Breast epithelium (tissue), 4 donors: ENCODE measurements around the gene ERCC5. TPM values are rescaled to one million over a fixed set of nuclear protein-coding genes. Genes with fewer than 3 reads are reported as not detected.

Experiments
- DNase-seq, 2 donors: peaks; one replicate each; pipeline ENCODE4 v3.0.0-alpha.2; 2019; ENCODE audit warnings: low spot score in 2 of 2
- H3K27ac ChIP-seq, 2 donors: fragments of 200-600 bp; sonication (generic) in 1 of 2; one replicate each; pipeline ENCODE4 v1.5.1; 2016 to 2019; ENCODE audit warnings: mild to moderate bottlenecking in 1 of 2
- H3K27me3 ChIP-seq, 2 donors: fragments of 200-600 bp; sonication (generic) in 1 of 2; one replicate each; pipeline versions ENCODE4 v1.5.1 to v1.6.0; 2017 to 2019; ENCODE audit warnings: control low read depth in 1 of 2, mild to moderate bottlenecking in 1 of 2
- H3K36me3 ChIP-seq: fragments of 200-600 bp; one replicate; pipeline ENCODE4 v1.5.1; 2019
- H3K4me1 ChIP-seq, 2 donors: fragments of 200-600 bp; sonication (generic); one replicate each; pipeline ENCODE4 v1.5.1; 2016 to 2019; ENCODE audit warnings: control low read depth in 1 of 2
- H3K4me3 ChIP-seq, 3 donors: fragments of 200-600 bp; sonication (generic); 1 replicate in 2 of 3; 2 replicates in 1 of 3; pipeline ENCODE4 v1.5.1; 2016 to 2019; ENCODE audit warnings: mild to moderate bottlenecking in 3 of 3, moderate library complexity in 2 of 3
- H3K9me3 ChIP-seq, 2 donors: fragments of 200-600 bp; sonication (generic) in 1 of 2; one replicate each; pipeline ENCODE4 v1.5.1; 2016 to 2019; ENCODE audit warnings: control low read depth in 1 of 2
- POLR2A ChIP-seq: fragments of 450-650 bp; IDR thresholded peaks from one replicate; pipeline ENCODE4 v1.6.1; 2016; ENCODE audit warnings: antibody characterized with exemption, mild to moderate bottlenecking, moderate library complexity
- POLR2AphosphoS5 ChIP-seq, 3 donors: sonication (generic); formaldehyde crosslinking; IDR thresholded peaks; one replicate each; pipeline ENCODE4 v1.6.1; 2017; ENCODE audit warnings: antibody characterized with exemption in 3 of 3
- intact Hi-C: fragments of 100-400 bp; cut with DNase I; formaldehyde crosslinking; loops from one replicate; pipeline ENCODE4 v1.15.1; 2023; ENCODE audit warnings: low total_unique reads
- total RNA-seq, 3 donors: library from RNA; depleted of rRNA; stranded (reverse); fragments of >200 nt; gene quantifications; one replicate each; pipeline ENCODE4 v1.1.0, GENCODE V29; 2016
- TF ChIP-seq, protein P1 (sequence below), 3 donors: fragments of 450-650 bp; IDR thresholded peaks; one replicate each; pipeline ENCODE4 v1.5.1; 2016 to 2017; ENCODE audit warnings: antibody characterized with exemption in 3 of 3, mild to moderate bottlenecking in 3 of 3, moderate library complexity in 3 of 3

ERCC5 gene
- total RNA-seq, 3 donors from 2014 or later, result 76.0 to 85.0 (median 77.6) TPM

DNA sequence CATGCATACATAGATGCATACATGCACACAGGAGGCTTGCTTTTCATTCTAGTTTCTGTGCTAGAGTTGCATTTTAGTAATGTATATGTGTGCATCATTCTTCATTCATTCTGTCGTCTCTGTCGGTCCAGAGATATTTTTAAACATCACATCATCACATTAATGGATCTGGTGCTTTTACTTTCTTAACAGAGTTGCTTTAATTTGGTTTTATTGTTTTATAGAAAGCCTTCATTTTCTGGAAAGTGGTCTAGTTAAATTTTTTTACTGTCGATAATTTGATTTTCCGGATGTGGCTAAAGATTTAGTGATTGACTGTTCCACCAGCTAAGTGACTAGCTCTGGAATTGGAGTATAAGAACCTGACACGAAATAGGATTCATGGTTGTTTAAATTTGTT is 30.0 kb upstream of the ERCC5 start:
- intact Hi-C loops, result no loop called here
- H3K36me3 ChIP-seq, result peaks cover 4% of the 10 kb centered on the region
- TF ChIP-seq, protein P1, sequence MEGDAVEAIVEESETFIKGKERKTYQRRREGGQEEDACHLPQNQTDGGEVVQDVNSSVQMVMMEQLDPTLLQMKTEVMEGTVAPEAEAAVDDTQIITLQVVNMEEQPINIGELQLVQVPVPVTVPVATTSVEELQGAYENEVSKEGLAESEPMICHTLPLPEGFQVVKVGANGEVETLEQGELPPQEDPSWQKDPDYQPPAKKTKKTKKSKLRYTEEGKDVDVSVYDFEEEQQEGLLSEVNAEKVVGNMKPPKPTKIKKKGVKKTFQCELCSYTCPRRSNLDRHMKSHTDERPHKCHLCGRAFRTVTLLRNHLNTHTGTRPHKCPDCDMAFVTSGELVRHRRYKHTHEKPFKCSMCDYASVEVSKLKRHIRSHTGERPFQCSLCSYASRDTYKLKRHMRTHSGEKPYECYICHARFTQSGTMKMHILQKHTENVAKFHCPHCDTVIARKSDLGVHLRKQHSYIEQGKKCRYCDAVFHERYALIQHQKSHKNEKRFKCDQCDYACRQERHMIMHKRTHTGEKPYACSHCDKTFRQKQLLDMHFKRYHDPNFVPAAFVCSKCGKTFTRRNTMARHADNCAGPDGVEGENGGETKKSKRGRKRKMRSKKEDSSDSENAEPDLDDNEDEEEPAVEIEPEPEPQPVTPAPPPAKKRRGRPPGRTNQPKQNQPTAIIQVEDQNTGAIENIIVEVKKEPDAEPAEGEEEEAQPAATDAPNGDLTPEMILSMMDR (IDR thresholded peaks at IDR 0.05), result no peak
- no peak for TF ChIP-seq POLR2A
- TF ChIP-seq POLR2AphosphoS5 (IDR thresholded peaks at IDR 0.05), result no peak
- no peak overlapping the region for H3K27ac ChIP-seq
- H3K4me1 ChIP-seq, result no peaks in the 10 kb centered on the region
- no peak overlapping the region for H3K4me3 ChIP-seq
- no peak for DNase-seq
- H3K27me3 ChIP-seq, result no peaks in the 10 kb centered on the region
- peaks cover 5 to 7% of the 10 kb centered on the region in 2 donors for H3K9me3 ChIP-seq

DNA sequence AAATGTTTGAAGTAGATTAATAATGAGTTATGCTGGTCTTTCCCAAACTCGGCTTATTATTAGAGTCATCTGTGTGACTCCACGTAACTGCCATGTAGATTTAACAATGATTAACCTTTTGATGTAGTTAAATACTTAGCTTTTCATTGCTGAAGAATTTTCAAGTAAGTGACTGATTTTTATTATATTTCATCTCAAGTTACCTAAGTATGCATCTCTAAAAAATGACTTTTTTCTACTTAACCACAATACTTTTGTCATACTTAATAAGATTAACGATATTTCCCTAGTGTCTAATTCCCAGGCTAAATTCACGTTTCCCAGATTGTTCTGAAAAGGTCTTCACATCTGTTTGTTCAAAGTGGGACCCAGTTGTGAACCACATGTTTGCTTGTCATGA is 29.1 kb upstream of the ERCC5 start:
- no peak for DNase-seq
- no peaks in the 10 kb centered on the region for H3K27me3 ChIP-seq
- peaks cover 0 to under 1% of the 10 kb centered on the region in 2 donors for H3K9me3 ChIP-seq
- H3K4me3 ChIP-seq, result no peak overlapping the region
- intact Hi-C loops, result no loop called here
- no peak overlapping the region for H3K27ac ChIP-seq
- H3K4me1 ChIP-seq, result no peaks in the 10 kb centered on the region
- peaks cover 4% of the 10 kb centered on the region for H3K36me3 ChIP-seq
- TF ChIP-seq POLR2A, result no peak
- TF ChIP-seq, protein P1 (IDR thresholded peaks at IDR 0.05), result no peak
- no peak for TF ChIP-seq POLR2AphosphoS5 (IDR thresholded peaks at IDR 0.05)

DNA sequence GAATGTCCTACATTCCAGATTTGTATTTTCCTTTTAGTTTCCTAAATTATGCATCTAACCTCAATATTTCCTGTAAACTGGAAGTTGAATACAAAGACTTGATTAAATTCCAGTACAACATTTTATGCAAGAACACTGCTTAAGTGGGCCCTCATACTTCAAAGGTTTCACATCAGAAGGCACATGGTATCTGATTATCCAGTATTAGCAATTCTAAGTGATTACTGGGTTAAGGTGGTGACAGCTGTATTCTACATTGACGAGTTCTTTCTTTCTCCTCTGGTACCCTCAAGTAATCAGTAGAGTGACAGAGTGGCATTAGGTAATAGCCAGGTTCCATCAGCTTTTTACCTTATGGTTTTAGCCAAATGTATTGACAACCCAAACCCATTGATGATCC is 28.6 kb upstream of the ERCC5 start:
- Histone ChIP-seq H3K27ac (no peak overlapping the region), H3K36me3 (peaks cover 4% of the 10 kb centered on the region), H3K27me3 (no peaks in the 10 kb centered on the region), H3K4me1 (no peaks in the 10 kb centered on the region), H3K9me3 (no peaks in the 10 kb centered on the region), H3K4me3 (no peak overlapping the region)
- TF ChIP-seq POLR2AphosphoS5 (IDR thresholded peaks at IDR 0.05) (no peak), POLR2A (no peak)
- TF ChIP-seq, protein P1 (IDR thresholded peaks at IDR 0.05), result no peak
- intact Hi-C loops, result no loop called here
- DNase-seq, result no peak

DNA sequence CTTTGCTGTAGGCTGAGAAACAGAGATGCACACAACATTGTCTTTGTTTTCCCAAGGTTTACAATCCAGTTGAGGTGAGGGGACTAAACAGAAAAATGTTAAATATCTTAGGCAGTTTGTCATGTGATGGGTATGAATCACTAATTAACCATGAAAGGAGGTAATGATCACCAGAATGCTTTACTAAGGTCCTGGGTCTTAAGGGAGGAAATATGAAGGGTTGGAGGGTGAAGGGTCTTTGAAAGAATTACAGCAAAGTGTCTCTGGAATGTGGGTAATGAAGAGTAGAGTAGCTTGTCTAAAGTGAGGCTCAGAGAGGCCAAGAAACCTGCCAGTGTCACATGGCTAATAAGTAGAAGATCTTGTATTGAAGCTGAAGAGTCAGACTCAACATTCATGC is 27.9 kb upstream of the ERCC5 start:
- no peaks in the 10 kb centered on the region for H3K4me1 ChIP-seq
- no peak for DNase-seq
- TF ChIP-seq, protein P1 (IDR thresholded peaks at IDR 0.05), result no peak
- TF ChIP-seq POLR2A, result no peak
- no peak for TF ChIP-seq POLR2AphosphoS5 (IDR thresholded peaks at IDR 0.05)

DNA sequence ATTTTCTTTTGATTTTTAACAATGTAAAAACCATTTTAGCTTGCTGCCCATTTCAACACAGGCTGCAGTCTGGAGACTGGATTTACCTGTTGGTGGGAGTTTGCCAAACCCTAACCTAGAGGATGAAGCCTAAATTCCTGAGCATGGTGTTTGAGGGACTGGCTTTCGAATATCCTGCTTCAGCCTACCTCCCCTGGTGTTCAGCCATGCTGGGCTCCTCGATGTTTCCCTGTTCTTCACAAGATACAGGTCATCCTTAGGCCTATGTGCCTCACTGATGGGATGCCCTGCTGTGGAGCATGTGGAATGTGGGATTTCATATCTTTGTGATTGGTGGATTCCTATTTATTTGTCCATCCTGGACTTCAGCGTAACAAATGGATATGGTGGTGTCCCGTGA is 20.4 kb upstream of the ERCC5 start:
- Histone ChIP-seq H3K4me3 (no peak overlapping the region), H3K27ac (no peak overlapping the region), H3K27me3 (no peaks in the 10 kb centered on the region), H3K4me1 (no peaks in the 10 kb centered on the region), H3K36me3 (peaks cover 3% of the 10 kb centered on the region), H3K9me3 (no peaks in the 10 kb centered on the region)
- intact Hi-C loops, result no loop called here
- DNase-seq, result no peak
- TF ChIP-seq POLR2AphosphoS5 (IDR thresholded peaks at IDR 0.05), result no peak
- TF ChIP-seq POLR2A, result no peak
- TF ChIP-seq, protein P1 (IDR thresholded peaks at IDR 0.05), result no peak

More for the DNA sequence above, 27.9 kb upstream of the ERCC5 start:
- no peaks in the 10 kb centered on the region for H3K9me3 ChIP-seq
- H3K36me3 ChIP-seq, result peaks cover 4% of the 10 kb centered on the region
- no peaks in the 10 kb centered on the region for H3K27me3 ChIP-seq
- intact Hi-C loops, result no loop called here
- H3K4me3 ChIP-seq, result no peak overlapping the region
- no peak overlapping the region for H3K27ac ChIP-seq
